MM.1S (cell line): ENCODE results near the gene PIP5K1A.

Source experiments
- DNase-seq: peaks from one replicate; pipeline ENCODE4 v3.0.0-alpha.2; 2015
- H2AFZ ChIP-seq: fragments of 300-600 bp; sonication (generic); 2 replicates; pipeline ENCODE4 v1.6.0; 2016; ENCODE audit warnings: antibody characterized with exemption, low read length
- H3F3A ChIP-seq: fragments of 300-600 bp; sonication (generic); 2 replicates; pipeline ENCODE4 v1.6.1; 2016; ENCODE audit warnings: mild to moderate bottlenecking, antibody characterized with exemption, low read length, moderate library complexity, mixed read lengths; ENCODE audit not compliant: insufficient read depth
- H3K27ac ChIP-seq: fragments of 300-600 bp; sonication (generic); 2 replicates; pipeline ENCODE4 v1.5.1; 2016; ENCODE audit warnings: mild to moderate bottlenecking, low read length
- H3K27me3 ChIP-seq: fragments of 300-600 bp; sonication (generic); replicated peaks from 2 replicates; pipeline ENCODE4 v1.6.0; 2016; ENCODE audit warnings: low read length; ENCODE audit not compliant: insufficient read depth
- H3K36me3 ChIP-seq: fragments of 300-600 bp; sonication (generic); replicated peaks from 2 replicates; pipeline ENCODE4 v1.6.1; 2016; ENCODE audit warnings: mild to moderate bottlenecking, low read length, mixed read lengths; ENCODE audit not compliant: insufficient read depth
- H3K4me1 ChIP-seq: fragments of 300-600 bp; sonication (generic); 2 replicates; pipeline ENCODE4 v1.6.1; 2016; ENCODE audit warnings: low read length, mixed read lengths
- H3K4me2 ChIP-seq: fragments of 300-600 bp; sonication (generic); 2 replicates; pipeline ENCODE4 v1.6.0; 2016; ENCODE audit warnings: low read depth, low read length
- H3K4me3 ChIP-seq: fragments of 300-600 bp; sonication (generic); 2 replicates; pipeline ENCODE4 v1.5.1; 2016; ENCODE audit warnings: low read length, mixed read lengths
- H3K79me2 ChIP-seq: fragments of 300-600 bp; sonication (generic); 2 replicates; pipeline ENCODE4 v1.6.1; 2016; ENCODE audit warnings: mixed run types, low read length, mixed read lengths
- H3K9ac ChIP-seq: fragments of 300-600 bp; sonication (generic); 2 replicates; pipeline ENCODE4 v1.6.1; 2016; ENCODE audit warnings: low read length, mixed read lengths
- H3K9me2 ChIP-seq: fragments of 300-600 bp; sonication (generic); replicated peaks from 2 replicates; pipeline ENCODE4 v1.6.1; 2016; ENCODE audit warnings: mild to moderate bottlenecking, low read length, mixed read lengths; ENCODE audit not compliant: insufficient read depth
- H3K9me3 ChIP-seq: fragments of 300-600 bp; sonication (generic); replicated peaks from 2 replicates; pipeline ENCODE4 v1.6.1; 2016; ENCODE audit warnings: mild to moderate bottlenecking, low read length, mixed read lengths; ENCODE audit not compliant: insufficient read depth
- H4K20me1 ChIP-seq: fragments of 300-600 bp; sonication (generic); 2 replicates; pipeline ENCODE4 v1.6.1; 2016; ENCODE audit warnings: mild to moderate bottlenecking, low read length, moderate library complexity, mixed read lengths; ENCODE audit not compliant: insufficient read depth
- EZH2 ChIP-seq: fragments of 300-600 bp; sonication (generic); optimal IDR thresholded peaks from 2 replicates; pipeline ENCODE3; 2017; ENCODE audit warnings: low read depth, mild to moderate bottlenecking, antibody characterized with exemption, low read length, mixed read lengths
- EZH2phosphoT487 ChIP-seq: fragments of 300-600 bp; sonication (generic); IDR thresholded peaks from 2 replicates; pipeline ENCODE4 v1.6.1; 2018; ENCODE audit warnings: antibody characterized with exemption, low read length
- TF ChIP-seq, protein P1 (sequence below): fragments of 300-600 bp; sonication (generic); IDR thresholded peaks from 2 replicates; pipeline ENCODE4 v1.5.1; 2016; ENCODE audit warnings: antibody characterized with exemption, low read length, mixed read lengths

Gene PIP5K1A

GRCh38 chr1:151198254-151199127, at the start of gene PIP5K1A:
Gene PIP5K1A, plus strand, starts transcription at chr1:151198552. Its CDS starts 445 bp downstream, at chr1:151198997.
- 0 out of 2 replicates have a peak, but pooled peaks cover 3% of the 10 kb centered on the region for H3K36me3 ChIP-seq
- DNase-seq: peak; percentile 100
- H3K79me2 ChIP-seq: peaks cover 49% of the 10 kb centered on the region
- H4K20me1 ChIP-seq: no peaks in the 10 kb centered on the region; the same call in 1 of the 2 replicates
- no peaks in the 10 kb centered on the region for H3K9me3 ChIP-seq
- peak within 1 kb of the TSS; percentile 89 for H3K4me2 ChIP-seq
- peaks cover 8% of the 10 kb centered on the region for H3F3A ChIP-seq
- peak within 1 kb of the TSS; percentile 93 for H3K4me3 ChIP-seq
- H3K27ac ChIP-seq: peak within 1 kb of the TSS; percentile 58; the same call in 1 of the 2 replicates
- no peaks in the 10 kb centered on the region for H3K9me2 ChIP-seq
- peak within 1 kb of the TSS; percentile 89 for H2AFZ ChIP-seq
- TF ChIP-seq EZH2phosphoT487: no peak
- peaks cover 12% of the 10 kb centered on the region for H3K27me3 ChIP-seq
- H3K9ac ChIP-seq: peak within 1 kb of the TSS; percentile 68
- H3K4me1 ChIP-seq: peaks cover 9% of the 10 kb centered on the region

- no peaks in the 10 kb centered on the region for H3K27me3 ChIP-seq
- H3K4me2 ChIP-seq: no peak within 1 kb of the TSS
- no peak for DNase-seq
- no peaks in the 10 kb centered on the region for H4K20me1 ChIP-seq
- H3K4me3 ChIP-seq: no peak within 1 kb of the TSS
- no peaks in the 10 kb centered on the region for H3K36me3 ChIP-seq
- H3K9me3 ChIP-seq: no peaks in the 10 kb centered on the region
- no peaks in the 10 kb centered on the region for H3K4me1 ChIP-seq
- no peak for TF ChIP-seq EZH2
- TF ChIP-seq EZH2phosphoT487: no peak
- TF ChIP-seq, protein P1, sequence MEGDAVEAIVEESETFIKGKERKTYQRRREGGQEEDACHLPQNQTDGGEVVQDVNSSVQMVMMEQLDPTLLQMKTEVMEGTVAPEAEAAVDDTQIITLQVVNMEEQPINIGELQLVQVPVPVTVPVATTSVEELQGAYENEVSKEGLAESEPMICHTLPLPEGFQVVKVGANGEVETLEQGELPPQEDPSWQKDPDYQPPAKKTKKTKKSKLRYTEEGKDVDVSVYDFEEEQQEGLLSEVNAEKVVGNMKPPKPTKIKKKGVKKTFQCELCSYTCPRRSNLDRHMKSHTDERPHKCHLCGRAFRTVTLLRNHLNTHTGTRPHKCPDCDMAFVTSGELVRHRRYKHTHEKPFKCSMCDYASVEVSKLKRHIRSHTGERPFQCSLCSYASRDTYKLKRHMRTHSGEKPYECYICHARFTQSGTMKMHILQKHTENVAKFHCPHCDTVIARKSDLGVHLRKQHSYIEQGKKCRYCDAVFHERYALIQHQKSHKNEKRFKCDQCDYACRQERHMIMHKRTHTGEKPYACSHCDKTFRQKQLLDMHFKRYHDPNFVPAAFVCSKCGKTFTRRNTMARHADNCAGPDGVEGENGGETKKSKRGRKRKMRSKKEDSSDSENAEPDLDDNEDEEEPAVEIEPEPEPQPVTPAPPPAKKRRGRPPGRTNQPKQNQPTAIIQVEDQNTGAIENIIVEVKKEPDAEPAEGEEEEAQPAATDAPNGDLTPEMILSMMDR: no peak
- H3K79me2 ChIP-seq: no peaks in the 10 kb centered on the region
- H2AFZ ChIP-seq: no peak within 1 kb of the TSS
- H3K27ac ChIP-seq: no peak within 1 kb of the TSS
- no peak within 1 kb of the TSS for H3K9ac ChIP-seq
- H3F3A ChIP-seq: no peaks in the 10 kb centered on the region
- no peaks in the 10 kb centered on the region for H3K9me2 ChIP-seq
Measured at GRCh38 chr1:151156515-151156819, 41.9 kb upstream of the PIP5K1A start, which contains the start of gene TNFAIP8L2. Gene TNFAIP8L2, plus strand, starts transcription at chr1:151156649. Its CDS starts 2,049 bp downstream, at chr1:151158698.

DNA sequence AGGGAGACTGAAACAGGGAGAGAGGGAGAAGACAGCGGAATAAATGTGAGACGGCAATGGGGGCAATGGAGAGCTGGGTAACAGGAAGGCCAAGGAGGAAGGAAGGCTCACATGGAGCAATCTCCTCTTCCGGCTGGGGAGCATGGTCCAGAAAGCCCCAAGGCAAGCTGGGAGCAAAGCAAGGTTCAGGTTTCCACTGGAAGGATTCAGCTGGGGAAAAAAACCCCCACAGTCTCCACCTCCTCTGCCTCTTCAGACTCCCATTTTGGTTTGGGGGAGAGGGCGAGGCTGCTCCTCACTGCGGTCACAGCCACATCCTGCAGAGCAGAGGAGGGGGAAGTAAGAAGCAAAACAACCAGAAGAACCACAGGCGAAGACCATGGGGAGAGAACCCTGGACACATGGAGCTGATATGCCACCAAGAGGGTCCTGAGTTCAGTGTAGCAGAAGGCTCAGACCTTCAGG, 41.3 kb upstream of the PIP5K1A start:
- H3K9me2 ChIP-seq: no peaks in the 10 kb centered on the region
- DNase-seq: no peak

More for the DNA sequence above, 41.3 kb upstream of the PIP5K1A start:
- no peaks in the 10 kb centered on the region for H3K9me3 ChIP-seq
- H3K4me2 ChIP-seq: no peak overlapping the region
- no peak overlapping the region for H3K9ac ChIP-seq
- H2AFZ ChIP-seq: no peak overlapping the region
- H3K27me3 ChIP-seq: no peaks in the 10 kb centered on the region
- no peaks in the 10 kb centered on the region for H3K4me1 ChIP-seq
- no peaks in the 10 kb centered on the region for H4K20me1 ChIP-seq
- H3K4me3 ChIP-seq: no peak overlapping the region
- TF ChIP-seq, protein P1: no peak
- TF ChIP-seq EZH2: no peak
- no peaks in the 10 kb centered on the region for H3F3A ChIP-seq
- H3K36me3 ChIP-seq: no peaks in the 10 kb centered on the region
- H3K27ac ChIP-seq: no peak overlapping the region
- no peaks in the 10 kb centered on the region for H3K79me2 ChIP-seq
